WTC11 (cell line): ENCODE data around the gene SLC12A9.

Experiments used
- ATF2 ChIP-seq: sonication (generic); formaldehyde crosslinking; IDR thresholded peaks from 2 replicates; pipeline ENCODE4 v1.8.1; 2022; ENCODE audit warnings: low read depth, missing genetic modification reagents, borderline replicate concordance
- CTCF ChIP-seq: fragments of 200-600 bp; IDR thresholded peaks from 2 replicates; pipeline ENCODE4 v1.8.0; 2022; ENCODE audit warnings: antibody characterized with exemption
- ETV6 ChIP-seq: sonication (generic); formaldehyde crosslinking; IDR thresholded peaks from 2 replicates; pipeline ENCODE4 v1.8.1; 2022; ENCODE audit warnings: mild to moderate bottlenecking, missing genetic modification reagents
- FOXJ3 ChIP-seq: sonication (generic); formaldehyde crosslinking; IDR thresholded peaks from 2 replicates; pipeline ENCODE4 v1.9.0; 2021; ENCODE audit warnings: missing genetic modification reagents, mild to moderate bottlenecking, borderline replicate concordance
- FOXK1 ChIP-seq: sonication (generic); formaldehyde crosslinking; IDR thresholded peaks from 2 replicates; pipeline ENCODE4 v1.8.0; 2022; ENCODE audit warnings: mild to moderate bottlenecking, moderate library complexity, missing genetic modification reagents
- FOXP4 ChIP-seq: sonication (generic); formaldehyde crosslinking; IDR thresholded peaks from 2 replicates; pipeline ENCODE4 v1.8.0; 2022; ENCODE audit warnings: mild to moderate bottlenecking, missing genetic modification reagents
- HMGXB4 ChIP-seq: sonication (generic); formaldehyde crosslinking; IDR thresholded peaks from 2 replicates; pipeline ENCODE4 v1.8.1; 2023; ENCODE audit warnings: mild to moderate bottlenecking, moderate library complexity, missing genetic modification reagents
- MAX ChIP-seq: sonication (generic); formaldehyde crosslinking; IDR thresholded peaks from 2 replicates; pipeline ENCODE4 v1.8.0; 2022; ENCODE audit warnings: mild to moderate bottlenecking, missing genetic modification reagents
- MXD4 ChIP-seq: fragments of 250-450 bp; sonication (Bioruptor Pico); IDR thresholded peaks from 2 replicates; pipeline ENCODE4 v1.8.0; 2021; ENCODE audit warnings: mild to moderate bottlenecking, moderate library complexity, borderline replicate concordance
- NFE2L1 ChIP-seq: sonication (generic); formaldehyde crosslinking; IDR thresholded peaks from 2 replicates; pipeline ENCODE4 v1.8.1; 2023; ENCODE audit warnings: missing genetic modification reagents
- NR2C2 ChIP-seq: sonication (generic); formaldehyde crosslinking; IDR thresholded peaks from 2 replicates; pipeline ENCODE4 v1.8.0; 2022; ENCODE audit warnings: mild to moderate bottlenecking, missing genetic modification reagents
- RELA ChIP-seq: sonication (generic); formaldehyde crosslinking; IDR thresholded peaks from 2 replicates; pipeline ENCODE4 v1.8.1; 2022; ENCODE audit warnings: missing genetic modification reagents, mild to moderate bottlenecking, borderline replicate concordance
- SOX15 ChIP-seq: fragments of 250-450 bp; sonication (Bioruptor Pico); IDR thresholded peaks from 2 replicates; pipeline ENCODE4 v1.9.0; 2021; ENCODE audit warnings: mild to moderate bottlenecking
- TEAD4 ChIP-seq: sonication (generic); formaldehyde crosslinking; IDR thresholded peaks from 2 replicates; pipeline ENCODE4 v1.8.0; 2022; ENCODE audit warnings: mild to moderate bottlenecking, missing genetic modification reagents

GRCh38 chr7:100826514-100827329 is 25.8 kb upstream of the SLC12A9 start:
- no peak for TF ChIP-seq FOXJ3 (CRISPR knock-in tag)
- no peak for TF ChIP-seq CTCF
- no peak for TF ChIP-seq NR2C2
- no peak for TF ChIP-seq FOXK1 (CRISPR knock-in tag)
- TF ChIP-seq ATF2, result no peak
- TF ChIP-seq MAX (CRISPR knock-in tag), result no peak
- no peak for TF ChIP-seq FOXP4 (CRISPR knock-in tag)
- no peak for TF ChIP-seq MXD4
- no peak for TF ChIP-seq RELA (CRISPR knock-in tag)
- TF ChIP-seq TEAD4, result no peak
- TF ChIP-seq ETV6 (CRISPR knock-in tag), result no peak
- no peak for TF ChIP-seq NFE2L1 (CRISPR knock-in tag)
- no peak for TF ChIP-seq SOX15
- TF ChIP-seq HMGXB4, result no peak
